GM18505 (cell line): ENCODE results near the gene SPRR5.

Source experiments
- ATAC-seq: cut with Tn5 transposase; IDR thresholded peaks from one replicate; pipeline ENCODE4 v1.9.1; 2021; ENCODE audit not compliant: unreplicated experiment
- POLR2A ChIP-seq: IDR thresholded peaks from 4 replicates; pipeline ENCODE4 v1.6.1; 2011; ENCODE audit warnings: borderline replicate concordance; ENCODE audit not compliant: insufficient read depth, insufficient read length; ENCODE audit errors: extremely low read depth

SPRR5 gene

GRCh38 chr1:152924191-152924590 is 22.8 kb upstream of the SPRR5 start:
- no peak for TF ChIP-seq POLR2A
- ATAC-seq: no peak

GRCh38 chr1:152926091-152926490 is 20.9 kb upstream of the SPRR5 start:
- no peak for TF ChIP-seq POLR2A
- no peak for ATAC-seq

- no peak for TF ChIP-seq POLR2A
- no peak for ATAC-seq
Measured at GRCh38 chr1:152928671-152929070, 18.3 kb upstream of the SPRR5 start.

GRCh38 chr1:152932170-152932811 is 14.7 kb upstream of the SPRR5 start:
- no peak for ATAC-seq
- TF ChIP-seq POLR2A: no peak

GRCh38 chr1:152933196-152933595 is 13.8 kb upstream of the SPRR5 start:
- no peak for ATAC-seq
- no peak for TF ChIP-seq POLR2A

GRCh38 chr1:152940614-152941013 is 6.4 kb upstream of the SPRR5 start:
- TF ChIP-seq POLR2A: no peak
- ATAC-seq: no peak

GRCh38 chr1:152941037-152941711 is 5.8 kb upstream of the SPRR5 start:
- no peak for TF ChIP-seq POLR2A
- ATAC-seq: no peak

- no peak for ATAC-seq
- TF ChIP-seq POLR2A: no peak
Measured at GRCh38 chr1:152942161-152942560, 4.8 kb upstream of the SPRR5 start.

- ATAC-seq: no peak
- no peak for TF ChIP-seq POLR2A
Measured at GRCh38 chr1:152946248-152946647, 758 bp upstream of the SPRR5 start.

GRCh38 chr1:152951711-152952110 is 4.7 kb downstream of the SPRR5 start:
- no peak for ATAC-seq
- TF ChIP-seq POLR2A: no peak

- no peak for ATAC-seq
- TF ChIP-seq POLR2A: no peak
Measured at GRCh38 chr1:152953761-152954160, 6.8 kb downstream of the SPRR5 start.

GRCh38 chr1:152954436-152954835 is 7.4 kb downstream of the SPRR5 start:
- no peak for TF ChIP-seq POLR2A

GRCh38 chr1:152957561-152957960 is 10.6 kb downstream of the SPRR5 start:
- ATAC-seq: no peak
- TF ChIP-seq POLR2A: no peak

More at GRCh38 chr1:152954436-152954835, 7.4 kb downstream of the SPRR5 start:
- ATAC-seq: no peak

- ATAC-seq: no peak
- TF ChIP-seq POLR2A: no peak
Measured at GRCh38 chr1:152959273-152959672, 12.3 kb downstream of the SPRR5 start.
